Karpas-422 (cell line): ENCODE results near the gene DGKQ. TPM values are rescaled to one million over a fixed set of nuclear protein-coding genes. Genes with fewer than 3 reads are reported as not detected.
"Not testable (repeated sequence)": the region's sequence is repeated elsewhere in the genome, so short reads cannot be mapped to it uniquely, and the experiment has no call there.

ENCODE experiments used
- DNase-seq: peaks from one replicate; pipeline ENCODE4 v3.0.0-alpha.2; 2015
- H2AFZ ChIP-seq: fragments of 200-600 bp; sonication (generic); 2 replicates; pipeline ENCODE4 v1.6.1; 2014; ENCODE audit warnings: antibody characterized with exemption, low read length, mixed read lengths
- H3K27ac ChIP-seq: fragments of 200-600 bp; sonication (generic); 2 replicates; pipeline ENCODE4 v1.5.1; 2014; ENCODE audit warnings: mild to moderate bottlenecking, low read length, moderate library complexity
- H3K27me3 ChIP-seq: fragments of 200-600 bp; sonication (generic); 2 replicates; pipeline ENCODE4 v1.6.1; 2014; ENCODE audit warnings: low read length, mixed read lengths
- H3K36me3 ChIP-seq: fragments of 200-600 bp; sonication (generic); 2 replicates; pipeline ENCODE4 v1.6.1; 2014; ENCODE audit warnings: low read length, mixed read lengths; ENCODE audit not compliant: insufficient read depth
- H3K4me1 ChIP-seq: fragments of 200-600 bp; sonication (generic); 2 replicates; pipeline ENCODE4 v1.6.1; 2014; ENCODE audit warnings: mild to moderate bottlenecking, low read length, mixed read lengths
- H3K4me2 ChIP-seq: fragments of 200-600 bp; sonication (generic); 2 replicates; pipeline ENCODE4 v1.6.1; 2014; ENCODE audit warnings: low read length, low read depth, mild to moderate bottlenecking; ENCODE audit not compliant: poor library complexity, severe bottlenecking
- H3K4me3 ChIP-seq: fragments of 200-600 bp; sonication (generic); 2 replicates; pipeline ENCODE4 v1.5.1; 2014; ENCODE audit warnings: mild to moderate bottlenecking, antibody characterized with exemption, low read length, mixed read lengths
- H3K79me2 ChIP-seq: fragments of 200-600 bp; sonication (generic); 2 replicates; pipeline ENCODE4 v1.6.1; 2014; ENCODE audit warnings: mild to moderate bottlenecking, low read length, mixed read lengths
- H3K9ac ChIP-seq: fragments of 200-600 bp; sonication (generic); 2 replicates; pipeline ENCODE4 v1.6.0; 2014; ENCODE audit warnings: low read length
- H3K9me2 ChIP-seq: fragments of 200-600 bp; sonication (generic), shearing (Covaris generic); replicated peaks from 2 replicates; pipeline ENCODE4 v1.6.0; 2014; ENCODE audit warnings: mild to moderate bottlenecking, low read length, moderate library complexity; ENCODE audit not compliant: insufficient read depth
- H3K9me3 ChIP-seq: fragments of 300-700, 200-600 bp; sonication (generic); 2 replicates; pipeline ENCODE4 v1.6.1; 2014; ENCODE audit warnings: low read length, mixed read lengths
- H4K20me1 ChIP-seq: fragments of 200-600 bp; sonication (generic); 2 replicates; pipeline ENCODE4 v1.6.1; 2014; ENCODE audit warnings: mild to moderate bottlenecking, antibody characterized with exemption, low read length, low read depth; ENCODE audit not compliant: insufficient read depth
- total RNA-seq: library from RNA; depleted of rRNA; stranded (reverse); fragments of >200 nt; shearing (Covaris generic); gene quantifications from 2 replicates; pipeline ENCODE4 v1.2.3, GENCODE V29; 2014; ENCODE audit warnings: low replicate concordance

The DGKQ gene
- total RNA-seq, 1 experiment from 2014 or later, result 5.8 TPM

DNA sequence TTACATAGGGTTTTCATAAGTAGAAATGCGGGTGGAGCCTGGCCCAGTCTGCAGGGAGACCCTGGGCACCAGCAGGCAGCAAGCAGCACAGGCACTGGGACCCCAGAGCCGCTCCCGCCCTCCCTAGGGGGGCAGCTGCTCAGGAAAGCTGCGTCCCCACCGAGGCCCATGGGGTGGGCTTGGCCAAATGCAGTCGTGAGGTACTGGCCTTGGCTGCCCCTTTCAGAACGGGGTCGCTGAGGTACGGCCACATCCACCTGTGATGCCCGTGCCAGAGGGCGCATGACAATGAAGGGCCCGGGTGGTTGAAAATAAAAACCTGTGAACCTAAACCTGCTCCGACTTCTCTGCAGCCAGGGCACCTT, 24.5 kb downstream of the DGKQ start:
- Histone ChIP-seq H3K27ac (no peak overlapping the region), H2AFZ (no peak overlapping the region), H4K20me1 (peaks cover 5% of the 10 kb centered on the region; the same call in 1 of the 2 replicates), H3K9ac (no peak overlapping the region), H3K36me3 (no peaks in the 10 kb centered on the region), H3K4me3 (no peak overlapping the region), H3K9me2 (no peaks in the 10 kb centered on the region), H3K79me2 (no peaks in the 10 kb centered on the region), H3K27me3 (no peaks in the 10 kb centered on the region), H3K4me2 (no peak overlapping the region), H3K4me1 (no peaks in the 10 kb centered on the region), H3K9me3 (no peaks in the 10 kb centered on the region)
- no peak for DNase-seq

- H3K79me2 ChIP-seq, result no peaks in the 10 kb centered on the region
- no peak overlapping the region for H2AFZ ChIP-seq
- no peak overlapping the region for H3K4me3 ChIP-seq
- no peak overlapping the region for H3K4me2 ChIP-seq
- no peaks in the 10 kb centered on the region for H3K27me3 ChIP-seq
- no peaks in the 10 kb centered on the region for H3K9me2 ChIP-seq
- DNase-seq, result no peak
- H3K36me3 ChIP-seq, result no peaks in the 10 kb centered on the region
- no peaks in the 10 kb centered on the region for H3K4me1 ChIP-seq
- H4K20me1 ChIP-seq, result peaks cover 5% of the 10 kb centered on the region; the same call in 1 of the 2 replicates
- no peak overlapping the region for H3K9ac ChIP-seq
- H3K27ac ChIP-seq, result no peak overlapping the region
- no peaks in the 10 kb centered on the region for H3K9me3 ChIP-seq
These were observed 25.1 kb downstream of the DGKQ start for GRCh38 chr4:948101-948935.

- Histone ChIP-seq H3K9me2 (no peaks in the 10 kb centered on the region), H4K20me1 (peaks cover 5% of the 10 kb centered on the region; the same call in 1 of the 2 replicates), H3K27me3 (no peaks in the 10 kb centered on the region), H3K4me1 (no peaks in the 10 kb centered on the region), H3K4me2 (no peak overlapping the region), H2AFZ (no peak overlapping the region), H3K79me2 (no peaks in the 10 kb centered on the region), H3K27ac (no peak overlapping the region), H3K4me3 (no peak overlapping the region), H3K36me3 (no peaks in the 10 kb centered on the region), H3K9ac (no peak overlapping the region), H3K9me3 (no peaks in the 10 kb centered on the region)
- no peak for DNase-seq
These were observed 25.8 kb downstream of the DGKQ start for GRCh38 chr4:947491-947971.

- Histone ChIP-seq H4K20me1 (peaks cover 5% of the 10 kb centered on the region; the same call in 1 of the 2 replicates), H3K27ac (no peak overlapping the region), H3K27me3 (no peaks in the 10 kb centered on the region)
These were observed 26.6 kb downstream of the DGKQ start for GRCh38 chr4:946517-947471.

DNA sequence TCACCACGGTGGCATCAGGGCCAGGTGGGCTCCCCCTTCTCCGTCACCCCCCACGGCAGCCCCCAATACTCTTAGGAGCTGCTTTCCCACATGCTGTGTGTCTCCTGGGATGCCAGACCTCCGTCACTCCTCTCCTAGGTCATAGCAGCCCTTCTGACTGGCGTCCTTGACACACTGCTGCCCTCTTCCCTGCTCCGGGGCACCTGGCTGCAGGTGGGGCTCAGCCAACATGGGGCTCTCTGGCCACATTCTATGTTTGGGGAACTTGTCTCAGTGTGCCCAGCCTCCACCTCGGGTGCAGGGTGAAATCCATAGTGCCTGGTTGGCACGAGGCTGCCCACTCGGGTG, 27.3 kb downstream of the DGKQ start:
- no peaks in the 10 kb centered on the region for H3K9me2 ChIP-seq
- DNase-seq, result no peak
- H2AFZ ChIP-seq, result no peak overlapping the region
- no peaks in the 10 kb centered on the region for H3K27me3 ChIP-seq
- no peaks in the 10 kb centered on the region for H3K36me3 ChIP-seq
- H3K4me2 ChIP-seq, result no peak overlapping the region
- no peaks in the 10 kb centered on the region for H3K4me1 ChIP-seq
- H3K9me3 ChIP-seq, result no peaks in the 10 kb centered on the region
- H3K9ac ChIP-seq, result no peak overlapping the region
- no peak overlapping the region for H3K4me3 ChIP-seq
- H3K27ac ChIP-seq, result no peak overlapping the region
- H3K79me2 ChIP-seq, result no peaks in the 10 kb centered on the region
- H4K20me1 ChIP-seq, result peaks cover 5% of the 10 kb centered on the region; the same call in 1 of the 2 replicates

More at GRCh38 chr4:946517-947471, 26.6 kb downstream of the DGKQ start:
- Histone ChIP-seq H2AFZ (no peak overlapping the region), H3K4me2 (no peak overlapping the region), H3K4me3 (no peak overlapping the region), H3K4me1 (no peaks in the 10 kb centered on the region), H3K9me2 (no peaks in the 10 kb centered on the region), H3K36me3 (no peaks in the 10 kb centered on the region), H3K9ac (no peak overlapping the region), H3K9me3 (no peaks in the 10 kb centered on the region), H3K79me2 (no peaks in the 10 kb centered on the region)
- DNase-seq, result no peak

DNA sequence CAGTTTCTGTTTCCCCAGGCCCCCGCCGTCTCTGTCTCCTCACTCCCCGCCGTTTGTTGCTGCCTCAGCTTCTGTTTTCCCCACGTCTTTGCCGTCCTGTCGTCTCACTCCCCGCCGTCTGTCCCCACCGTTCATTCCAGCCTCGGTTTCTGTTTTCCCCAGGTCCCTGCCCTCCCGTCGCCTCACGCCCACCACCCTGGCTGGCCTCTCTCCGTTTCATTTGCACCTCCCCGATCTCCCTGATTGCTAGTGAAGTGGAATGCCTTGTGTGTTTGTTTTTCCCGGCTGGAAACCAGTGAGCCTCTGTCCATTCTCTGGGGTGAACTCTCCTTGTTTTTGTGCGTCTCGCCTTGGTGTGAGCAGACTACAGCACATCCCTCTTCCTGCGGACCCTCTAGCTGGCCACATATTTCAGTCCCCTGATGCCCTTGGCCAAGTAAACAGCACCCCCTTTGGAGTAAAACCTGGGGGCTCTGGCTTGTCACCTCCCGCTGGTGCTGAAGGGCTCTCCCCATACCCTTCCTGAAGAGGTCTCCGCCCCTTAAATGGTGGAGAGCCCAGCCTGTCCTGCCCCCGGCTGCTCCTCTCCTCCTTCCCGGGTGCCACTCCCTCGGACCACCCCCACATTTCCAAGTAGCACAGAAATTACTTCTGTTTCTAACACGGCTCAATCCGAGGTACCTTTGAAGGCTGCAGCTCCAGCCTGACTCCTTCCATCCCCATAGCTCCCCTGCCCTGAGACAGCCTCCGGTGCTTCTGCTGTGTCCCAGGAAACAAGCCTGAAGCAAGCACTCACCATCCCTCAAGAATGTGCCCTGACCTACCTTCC, 27.9 kb downstream of the DGKQ start:
- peaks cover 5% of the 10 kb centered on the region; the same call in 1 of the 2 replicates for H4K20me1 ChIP-seq
- no peak overlapping the region for H3K9ac ChIP-seq

DNA sequence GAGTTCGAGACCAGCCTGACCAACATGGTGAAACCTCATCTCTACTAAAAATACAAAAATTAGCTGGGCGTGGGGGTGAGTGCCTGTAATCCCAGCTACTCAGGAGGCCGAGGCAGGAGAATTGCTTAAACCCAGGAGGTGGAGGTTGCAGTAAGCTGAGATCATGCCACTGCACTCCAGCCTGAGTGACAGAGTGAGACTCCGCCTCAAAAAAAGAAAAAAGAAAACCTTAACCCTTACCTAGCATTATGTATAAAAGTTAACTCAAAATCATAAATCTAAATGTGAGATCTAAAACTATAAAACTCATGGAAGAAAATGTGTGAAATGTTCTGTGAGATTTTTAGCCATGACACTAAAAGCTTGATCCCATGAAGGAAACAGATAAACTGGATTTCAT, 33.9 kb downstream of the DGKQ start:
- not testable (repeated sequence) for H3K9ac ChIP-seq, H3K27me3 ChIP-seq, H2AFZ ChIP-seq, H3K79me2 ChIP-seq, H3K9me2 ChIP-seq, H3K4me3 ChIP-seq, H3K4me2 ChIP-seq, DNase-seq, H3K27ac ChIP-seq, H3K36me3 ChIP-seq, H4K20me1 ChIP-seq, H3K9me3 ChIP-seq
- peaks cover 28% of the 10 kb centered on the region for H3K4me1 ChIP-seq

More for the DNA sequence above, 27.9 kb downstream of the DGKQ start:
- no peak overlapping the region for H3K27ac ChIP-seq
- H3K27me3 ChIP-seq, result no peaks in the 10 kb centered on the region
- DNase-seq, result no peak
- H3K79me2 ChIP-seq, result no peaks in the 10 kb centered on the region
- peaks cover under 1% of the 10 kb centered on the region for H3K4me1 ChIP-seq
- no peak overlapping the region for H2AFZ ChIP-seq
- no peaks in the 10 kb centered on the region for H3K36me3 ChIP-seq
- no peaks in the 10 kb centered on the region for H3K9me3 ChIP-seq
- no peaks in the 10 kb centered on the region for H3K9me2 ChIP-seq
- H3K4me3 ChIP-seq, result no peak overlapping the region
- H3K4me2 ChIP-seq, result no peak overlapping the region
